ENCODE results near the gene EXOC6B. TPM values are rescaled to one million over a fixed set of nuclear protein-coding genes. Genes with fewer than 3 reads are reported as not detected.

Gene EXOC6B
- total RNA-seq, 1 donor from 2014 or later: 32.2 TPM

DNA sequence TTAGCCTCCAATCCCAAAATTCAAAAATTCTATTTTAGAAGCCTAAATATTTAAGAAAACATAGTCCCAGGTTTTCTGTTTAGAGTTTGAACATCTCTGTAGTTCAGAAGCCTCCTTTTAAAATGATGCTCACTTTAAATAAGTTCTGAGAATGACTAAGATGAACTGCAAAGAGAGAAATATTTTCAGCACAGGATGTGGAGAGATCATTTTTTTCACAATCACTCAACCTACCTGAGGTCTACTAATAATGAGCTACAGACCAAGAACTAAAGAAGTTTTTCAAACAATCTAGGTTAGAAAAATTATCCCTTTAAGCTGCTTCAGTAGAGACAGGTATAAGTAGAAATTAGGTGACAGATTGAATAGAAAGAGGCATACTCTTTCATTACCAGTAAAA, 493.1 kb downstream of the EXOC6B start:
- no peak for DNase-seq (ENCODE audit: low spot score)
- Mint-ChIP-seq H3K4me1 (ENCODE audit: low read depth) (no peaks in the 10 kb centered on the region), H3K36me3 (ENCODE audit: low read depth) (peaks cover 1% of the 10 kb centered on the region), H3K27ac (ENCODE audit: unreplicated experiment) (no peak overlapping the region), H3K4me3 (ENCODE audit: unreplicated experiment) (no peak overlapping the region), H3K27me3 (ENCODE audit: low read depth) (no peaks in the 10 kb centered on the region), H3K9me3 (ENCODE audit: low read depth) (peaks cover 2% of the 10 kb centered on the region)
- TF ChIP-seq, protein P1, sequence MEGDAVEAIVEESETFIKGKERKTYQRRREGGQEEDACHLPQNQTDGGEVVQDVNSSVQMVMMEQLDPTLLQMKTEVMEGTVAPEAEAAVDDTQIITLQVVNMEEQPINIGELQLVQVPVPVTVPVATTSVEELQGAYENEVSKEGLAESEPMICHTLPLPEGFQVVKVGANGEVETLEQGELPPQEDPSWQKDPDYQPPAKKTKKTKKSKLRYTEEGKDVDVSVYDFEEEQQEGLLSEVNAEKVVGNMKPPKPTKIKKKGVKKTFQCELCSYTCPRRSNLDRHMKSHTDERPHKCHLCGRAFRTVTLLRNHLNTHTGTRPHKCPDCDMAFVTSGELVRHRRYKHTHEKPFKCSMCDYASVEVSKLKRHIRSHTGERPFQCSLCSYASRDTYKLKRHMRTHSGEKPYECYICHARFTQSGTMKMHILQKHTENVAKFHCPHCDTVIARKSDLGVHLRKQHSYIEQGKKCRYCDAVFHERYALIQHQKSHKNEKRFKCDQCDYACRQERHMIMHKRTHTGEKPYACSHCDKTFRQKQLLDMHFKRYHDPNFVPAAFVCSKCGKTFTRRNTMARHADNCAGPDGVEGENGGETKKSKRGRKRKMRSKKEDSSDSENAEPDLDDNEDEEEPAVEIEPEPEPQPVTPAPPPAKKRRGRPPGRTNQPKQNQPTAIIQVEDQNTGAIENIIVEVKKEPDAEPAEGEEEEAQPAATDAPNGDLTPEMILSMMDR (IDR thresholded peaks at IDR 0.05): no peak

DNA sequence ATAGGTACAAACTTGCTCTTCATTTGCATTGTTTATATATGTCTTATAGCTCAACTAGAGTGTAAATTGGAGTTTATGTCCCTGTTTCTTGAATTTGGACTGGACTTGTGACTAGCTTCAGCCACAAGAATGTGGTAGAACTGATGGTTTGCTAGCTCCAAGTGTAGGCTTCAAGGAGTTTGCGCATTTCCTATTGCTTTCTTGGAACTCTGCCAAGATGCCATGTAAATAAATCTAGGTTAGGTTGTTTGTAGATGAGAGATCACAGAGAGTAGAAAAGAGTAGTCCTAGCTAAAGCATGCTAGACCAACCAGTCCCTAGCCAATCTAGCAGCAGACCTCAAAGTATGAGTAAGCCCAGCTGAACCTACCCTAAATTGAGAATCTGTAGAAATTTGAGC, 495.2 kb downstream of the EXOC6B start:
- Mint-ChIP-seq H3K4me3 (ENCODE audit: unreplicated experiment) (no peak overlapping the region), H3K4me1 (ENCODE audit: low read depth) (no peaks in the 10 kb centered on the region), H3K27me3 (ENCODE audit: low read depth) (no peaks in the 10 kb centered on the region), H3K9me3 (ENCODE audit: low read depth) (peaks cover 2% of the 10 kb centered on the region), H3K36me3 (ENCODE audit: low read depth) (peaks cover 1% of the 10 kb centered on the region), H3K27ac (ENCODE audit: unreplicated experiment) (no peak overlapping the region)
- DNase-seq (ENCODE audit: low spot score): no peak
- TF ChIP-seq, protein P1 (IDR thresholded peaks at IDR 0.05): no peak

DNA sequence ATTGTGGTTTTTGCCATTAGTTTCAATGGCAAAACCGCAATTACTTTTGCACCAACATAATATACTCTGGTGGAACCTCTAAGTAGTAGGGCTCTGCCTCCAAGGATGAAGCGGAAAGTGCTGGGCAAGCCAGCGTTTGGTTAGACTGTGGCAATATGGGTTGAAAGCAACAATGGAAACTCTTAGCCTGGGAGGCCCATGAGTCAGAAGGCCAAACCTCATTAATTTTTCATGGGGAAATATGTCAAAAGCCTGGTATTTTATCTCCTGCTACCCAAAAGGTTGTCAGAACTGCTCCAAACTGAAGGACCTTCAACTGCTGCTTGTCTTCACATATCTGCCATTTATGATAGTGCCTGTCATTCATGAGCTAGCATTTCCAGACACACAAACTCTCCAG, 499.1 kb downstream of the EXOC6B start:
- peaks cover 5% of the 10 kb centered on the region for H3K9me3 Mint-ChIP-seq (ENCODE audit: low read depth)
- TF ChIP-seq, protein P1 (IDR thresholded peaks at IDR 0.05): no peak
- H3K4me3 Mint-ChIP-seq (ENCODE audit: unreplicated experiment): no peak overlapping the region
- no peaks in the 10 kb centered on the region for H3K27me3 Mint-ChIP-seq (ENCODE audit: low read depth)
- no peak overlapping the region for H3K27ac Mint-ChIP-seq (ENCODE audit: unreplicated experiment)
- H3K36me3 Mint-ChIP-seq (ENCODE audit: low read depth): peaks cover 1% of the 10 kb centered on the region
- DNase-seq (ENCODE audit: low spot score): no peak
- no peaks in the 10 kb centered on the region for H3K4me1 Mint-ChIP-seq (ENCODE audit: low read depth)

GRCh38 chr2:72325592-72326422, 500.0 kb downstream of the EXOC6B start:
- Mint-ChIP-seq H3K9me3 (ENCODE audit: low read depth) (peaks cover 5% of the 10 kb centered on the region), H3K4me3 (ENCODE audit: unreplicated experiment) (no peak overlapping the region), H3K36me3 (ENCODE audit: low read depth) (peaks cover 1% of the 10 kb centered on the region), H3K4me1 (ENCODE audit: low read depth) (no peaks in the 10 kb centered on the region), H3K27ac (ENCODE audit: unreplicated experiment) (no peak overlapping the region), H3K27me3 (ENCODE audit: low read depth) (no peaks in the 10 kb centered on the region)
- TF ChIP-seq, protein P1 (IDR thresholded peaks at IDR 0.05): peak; percentile 69
- no peak for DNase-seq (ENCODE audit: low spot score)

DNA sequence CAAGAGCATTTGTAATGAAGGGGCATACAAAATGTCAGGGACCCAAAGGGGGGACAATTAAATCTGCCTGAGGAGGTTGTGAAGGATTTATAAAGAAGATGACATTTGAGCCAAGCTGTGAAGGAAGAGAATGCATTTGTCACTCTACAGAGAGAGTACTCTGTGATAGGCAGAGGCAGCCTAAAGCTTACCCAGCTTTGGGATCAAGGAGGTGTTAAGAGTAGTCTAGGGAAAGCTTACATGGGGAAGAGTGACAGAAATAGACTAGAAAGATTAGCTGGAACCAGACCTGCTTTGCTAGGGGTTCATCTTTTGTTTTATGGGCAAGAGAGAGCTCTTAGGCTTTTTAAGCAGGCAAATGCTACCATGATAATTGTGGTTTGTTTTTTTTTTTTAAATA, 509.1 kb downstream of the EXOC6B start:
- TF ChIP-seq, protein P1 (IDR thresholded peaks at IDR 0.05): no peak
- H3K27me3 Mint-ChIP-seq (ENCODE audit: low read depth): no peaks in the 10 kb centered on the region
- H3K4me3 Mint-ChIP-seq (ENCODE audit: unreplicated experiment): no peak overlapping the region
- DNase-seq (ENCODE audit: low spot score): no peak
- no peaks in the 10 kb centered on the region for H3K36me3 Mint-ChIP-seq (ENCODE audit: low read depth)
- no peaks in the 10 kb centered on the region for H3K4me1 Mint-ChIP-seq (ENCODE audit: low read depth)
- no peaks in the 10 kb centered on the region for H3K9me3 Mint-ChIP-seq (ENCODE audit: low read depth)
- no peak overlapping the region for H3K27ac Mint-ChIP-seq (ENCODE audit: unreplicated experiment)

Data from chondrocyte (in vitro differentiated cells).